D721Med (cell line): ENCODE measurements around the gene DHX34.
A peak's percentile ranks its signal among the peaks of the same experiment; 100 is the strongest.

Experiments
- DNase-seq: peaks from one replicate; pipeline ENCODE4 v3.0.0; 2011; ENCODE audit warnings: low spot score; ENCODE audit not compliant: insufficient read length
- FAIRE-seq: peaks from 2 replicates; lab custom pipeline; 2011; peaks lifted over from hg19 to GRCh38; lab: Jason Lieb, UNC
- TF ChIP-seq, protein P1 (sequence below): IDR thresholded peaks from 2 replicates; pipeline ENCODE4 v1.5.1; 2012; ENCODE audit warnings: mild to moderate bottlenecking, control low read depth; ENCODE audit not compliant: insufficient read depth; ENCODE audit errors: missing control alignments

The DHX34 gene

GRCh38 chr19:47372603-47373002 lies 23.5 kb downstream of the DHX34 start:
- TF ChIP-seq, protein P1, sequence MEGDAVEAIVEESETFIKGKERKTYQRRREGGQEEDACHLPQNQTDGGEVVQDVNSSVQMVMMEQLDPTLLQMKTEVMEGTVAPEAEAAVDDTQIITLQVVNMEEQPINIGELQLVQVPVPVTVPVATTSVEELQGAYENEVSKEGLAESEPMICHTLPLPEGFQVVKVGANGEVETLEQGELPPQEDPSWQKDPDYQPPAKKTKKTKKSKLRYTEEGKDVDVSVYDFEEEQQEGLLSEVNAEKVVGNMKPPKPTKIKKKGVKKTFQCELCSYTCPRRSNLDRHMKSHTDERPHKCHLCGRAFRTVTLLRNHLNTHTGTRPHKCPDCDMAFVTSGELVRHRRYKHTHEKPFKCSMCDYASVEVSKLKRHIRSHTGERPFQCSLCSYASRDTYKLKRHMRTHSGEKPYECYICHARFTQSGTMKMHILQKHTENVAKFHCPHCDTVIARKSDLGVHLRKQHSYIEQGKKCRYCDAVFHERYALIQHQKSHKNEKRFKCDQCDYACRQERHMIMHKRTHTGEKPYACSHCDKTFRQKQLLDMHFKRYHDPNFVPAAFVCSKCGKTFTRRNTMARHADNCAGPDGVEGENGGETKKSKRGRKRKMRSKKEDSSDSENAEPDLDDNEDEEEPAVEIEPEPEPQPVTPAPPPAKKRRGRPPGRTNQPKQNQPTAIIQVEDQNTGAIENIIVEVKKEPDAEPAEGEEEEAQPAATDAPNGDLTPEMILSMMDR: no peak
- FAIRE-seq (no peak), DNase-seq (peak; percentile 8)

DNA sequence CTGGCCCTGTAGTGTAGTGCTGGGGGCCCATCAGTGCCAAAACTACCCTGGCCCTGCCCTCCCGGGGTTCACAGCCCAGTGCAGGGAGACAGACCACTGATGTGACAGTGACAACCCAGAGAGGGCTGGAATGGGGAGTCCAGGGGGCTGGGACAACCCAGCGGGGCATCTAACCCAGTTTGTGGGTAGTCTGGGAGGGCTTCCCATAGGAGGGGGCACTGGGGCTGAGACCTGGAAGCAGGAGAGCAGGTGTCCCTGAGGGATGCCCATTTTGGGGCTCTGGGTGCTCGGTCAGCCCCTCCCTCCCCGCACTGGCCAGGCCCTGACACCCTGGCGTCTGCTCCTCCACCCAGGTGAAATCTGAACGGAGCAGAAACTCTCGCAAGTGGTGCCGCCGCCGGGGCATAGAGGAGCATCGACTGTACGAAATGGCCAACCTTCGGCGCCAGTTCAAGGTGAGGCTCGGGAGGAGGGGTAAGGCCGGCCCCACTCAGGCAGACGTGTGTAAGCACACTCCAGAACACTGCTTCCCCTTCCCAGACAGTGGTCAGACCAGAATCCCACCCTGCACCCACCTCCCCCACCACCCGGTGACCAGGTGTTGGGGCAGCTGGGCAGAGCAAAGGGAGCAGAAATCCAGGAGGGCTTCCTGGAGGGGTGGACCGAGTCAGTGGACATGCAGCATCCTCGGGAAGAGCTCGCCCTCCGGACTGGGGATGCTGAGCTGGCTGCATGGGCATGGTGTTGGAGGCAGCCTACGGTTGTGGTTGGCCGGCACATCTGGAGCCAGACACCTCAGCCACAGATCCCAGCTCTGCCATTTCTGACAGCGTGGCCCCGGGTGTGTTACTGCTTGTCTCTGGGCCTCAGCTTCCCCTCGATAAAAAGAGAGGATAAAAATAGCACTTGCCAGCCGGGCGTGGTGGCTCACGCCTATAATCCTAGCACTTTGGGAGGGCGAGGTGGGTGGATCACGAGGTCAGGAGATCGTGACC lies 24.4 kb downstream of the DHX34 start:
- DNase-seq (peak; percentile 9), FAIRE-seq (no peak)
- TF ChIP-seq, protein P1: no peak

GRCh38 chr19:47374876-47375693 lies 26.0 kb downstream of the DHX34 start:
- DNase-seq (peak; percentile 16), FAIRE-seq (no peak)
- TF ChIP-seq, protein P1: no peak

GRCh38 chr19:47375694-47376588 lies 26.8 kb downstream of the DHX34 start:
- no peak for FAIRE-seq
- peak; percentile 13 for DNase-seq
- TF ChIP-seq, protein P1: no peak

DNA sequence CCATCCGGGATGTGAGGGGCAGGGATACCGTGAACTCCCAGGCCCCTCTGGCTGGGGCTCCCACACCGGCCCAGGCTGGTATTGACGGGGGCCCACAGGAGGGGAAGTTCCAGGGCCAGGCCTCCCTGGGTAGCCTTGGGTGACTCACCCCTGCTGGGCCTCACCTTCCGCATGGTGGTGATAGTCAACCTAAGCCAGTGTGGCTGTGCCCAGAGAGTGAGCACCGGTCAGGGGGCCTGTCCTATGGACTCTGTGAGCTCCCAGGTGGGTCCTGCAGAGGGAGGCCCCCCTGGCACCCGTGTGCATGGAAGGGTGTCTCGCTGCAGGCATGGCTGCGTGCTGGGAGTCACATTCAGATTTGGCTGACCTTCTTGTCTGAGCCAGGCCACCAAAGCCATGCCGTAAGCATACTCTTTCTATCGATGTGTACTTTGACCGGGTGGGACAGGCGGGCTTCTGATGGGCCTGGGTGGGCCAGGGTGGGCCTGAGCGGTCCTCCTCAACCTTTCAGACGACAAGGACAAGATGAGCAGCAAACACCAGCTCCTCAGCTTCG lies 27.6 kb downstream of the DHX34 start:
- TF ChIP-seq, protein P1: no peak
- no peak for FAIRE-seq
- peak; percentile 3 for DNase-seq

DNA sequence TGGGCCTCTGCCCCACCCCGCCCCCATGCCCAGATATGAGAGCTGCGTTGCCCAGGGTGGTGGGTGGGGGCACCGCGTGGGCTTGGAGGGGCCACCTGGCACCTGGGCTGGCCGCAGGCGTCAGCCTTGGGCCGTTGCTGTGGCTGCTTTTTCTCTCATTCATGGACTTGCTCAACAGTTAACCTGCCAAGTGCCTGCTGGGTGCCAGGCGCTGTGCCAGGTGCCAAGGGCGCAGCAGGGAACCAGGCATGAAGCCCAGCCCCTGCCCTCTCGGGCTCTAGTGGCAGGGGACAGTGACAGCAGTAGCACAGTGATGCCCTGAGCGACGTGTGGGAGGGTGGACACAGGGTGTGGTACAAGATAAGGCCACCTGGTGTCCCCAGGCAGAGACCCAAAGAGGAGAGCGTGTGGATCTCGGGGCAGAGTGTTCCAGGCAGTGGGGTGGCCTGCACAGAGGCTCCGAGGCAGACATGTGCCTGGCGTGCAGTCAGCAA lies 28.1 kb downstream of the DHX34 start:
- peak; percentile 9 for DNase-seq
- TF ChIP-seq, protein P1: no peak

More for the DNA sequence above, 28.1 kb downstream of the DHX34 start:
- FAIRE-seq: no peak
